B cell (primary cell): ENCODE data around the gene INKA1. TPM values are rescaled to one million over a fixed set of nuclear protein-coding genes. Genes with fewer than 3 reads are reported as not detected.

Source experiments
- ATAC-seq: fragments of 200-7000 bp; cut with Tn5 transposase; one replicate; pipeline ENCODE4 v1.10.0; 2021; ENCODE audit warnings: low read depth, mild to moderate bottlenecking, moderate number of reproducible peaks, moderate library complexity
- CTCF ChIA-PET: fragments of 350-600 bp; sonication (Branson Sonifier 250); formaldehyde crosslinking; loops from one replicate; lab custom pipeline; 2021; ENCODE audit warnings: antibody characterized with exemption, inconsistent platforms; lab: Charles Lee
- POLR2A ChIA-PET: fragments of 350-600 bp; sonication (Branson Sonifier 250); formaldehyde crosslinking; loops from one replicate; lab custom pipeline; 2021; ENCODE audit warnings: antibody characterized with exemption; lab: Charles Lee
- DNase-seq: peaks from one replicate; pipeline ENCODE4 v3.0.0; 2013
- H2AFZ ChIP-seq: 2 replicates; pipeline ENCODE4 v1.6.1; 2012; ENCODE audit warnings: mild to moderate bottlenecking, low read depth, low read length; ENCODE audit not compliant: insufficient read depth, poor library complexity, severe bottlenecking
- H3K27ac ChIP-seq, 2 donors: 1 replicate in 1 of 2; 2 replicates in 1 of 2; pipeline ENCODE4 v1.5.1; 2012 to 2013; ENCODE audit warnings: low read length in 2 of 2, mild to moderate bottlenecking in 2 of 2, moderate library complexity in 1 of 2
- H3K27me3 ChIP-seq, 4 experiments: fragments of 200-600 bp in 1 of 4; sonication (generic) in 1 of 4; replicated peaks in 1 of 4; 1 replicate in 2 of 4; 2 replicates in 2 of 4; pipeline versions ENCODE4 v1.6.1 to v1.7.0; 2013 to 2016; ENCODE audit warnings: low read length in 3 of 4, mild to moderate bottlenecking in 2 of 4, mixed read lengths in 1 of 4, moderate library complexity in 1 of 4; ENCODE audit not compliant: insufficient read depth in 4 of 4, control insufficient read depth in 3 of 4; ENCODE audit errors: control extremely low read depth in 1 of 4
- H3K36me3 ChIP-seq, 2 experiments: replicated peaks in 1 of 2; 1 replicate in 1 of 2; 2 replicates in 1 of 2; pipeline versions ENCODE4 v1.6.1 to v1.7.1; 2013; ENCODE audit warnings: low read length in 1 of 2; ENCODE audit not compliant: insufficient read depth in 2 of 2, control insufficient read depth in 1 of 2; ENCODE audit errors: control extremely low read depth in 1 of 2, extremely low read depth in 1 of 2
- H3K4me1 ChIP-seq, 2 donors: fragments of 200-600 bp in 1 of 2; sonication (generic) in 1 of 2; 1 replicate in 1 of 2; 2 replicates in 1 of 2; pipeline versions ENCODE4 v1.5.1 to v1.6.1; 2013 to 2017; ENCODE audit warnings: low read length in 2 of 2; ENCODE audit not compliant: control insufficient read depth in 2 of 2, insufficient read depth in 2 of 2
- H3K4me2 ChIP-seq: replicated peaks from 2 replicates; pipeline ENCODE3; 2012; ENCODE audit warnings: mild to moderate bottlenecking, low read depth, low read length; ENCODE audit not compliant: poor library complexity, severe bottlenecking
- H3K4me3 ChIP-seq, 5 experiments: fragments of 200-600 bp in 1 of 5; sonication (generic) in 1 of 5; 1 replicate in 3 of 5; 2 replicates in 2 of 5; pipeline versions ENCODE4 v1.5.1 to v1.7.0; 2011 to 2016; ENCODE audit warnings: low read length in 4 of 5, mild to moderate bottlenecking in 4 of 5, low read depth in 2 of 5, control low read depth in 1 of 5, moderate library complexity in 1 of 5; ENCODE audit not compliant: insufficient read depth in 1 of 5; ENCODE audit errors: control extremely low read depth in 1 of 5, extremely low read depth in 1 of 5
- H3K79me2 ChIP-seq: fragments of 200-600 bp; sonication (generic); one replicate; pipeline ENCODE4 v1.6.0; 2016; ENCODE audit warnings: low read length; ENCODE audit not compliant: control insufficient read depth, insufficient read depth
- H3K9ac ChIP-seq: fragments of 200-600 bp; sonication (generic); 2 replicates; pipeline ENCODE4 v1.6.1; 2017; ENCODE audit warnings: mild to moderate bottlenecking, low read length, moderate library complexity
- H3K9me3 ChIP-seq, 3 donors: one replicate each; pipeline versions ENCODE4 v1.6.1 to v1.7.1; 2013; ENCODE audit warnings: low read length in 2 of 3; ENCODE audit not compliant: control insufficient read depth in 2 of 3, insufficient read depth in 1 of 3; ENCODE audit errors: control extremely low read depth in 1 of 3
- H4K20me1 ChIP-seq: 2 replicates; pipeline ENCODE4 v1.6.0; 2012; ENCODE audit warnings: mild to moderate bottlenecking, low read length; ENCODE audit not compliant: insufficient read depth, control insufficient read depth, poor library complexity, severe bottlenecking
- H3K27ac Mint-ChIP-seq: one replicate; pipeline ENCODE4 v1.8.0; 2021; ENCODE audit warnings: mixed read lengths
- H3K27me3 Mint-ChIP-seq: one replicate; pipeline ENCODE4 v1.8.0; 2021; ENCODE audit warnings: mixed read lengths
- H3K4me1 Mint-ChIP-seq: one replicate; pipeline ENCODE4 v1.8.0; 2021; ENCODE audit warnings: mixed read lengths
- H3K4me3 Mint-ChIP-seq: one replicate; pipeline ENCODE4 v1.8.0; 2021; ENCODE audit warnings: mixed read lengths
- H3K9me3 Mint-ChIP-seq: one replicate; pipeline ENCODE4 v1.8.0; 2022; ENCODE audit warnings: mixed read lengths; ENCODE audit not compliant: insufficient read depth
- CTCF ChIP-seq: fragments of 200-600 bp; IDR thresholded peaks from one replicate; pipeline ENCODE4 v1.8.0; 2022; ENCODE audit warnings: antibody characterized with exemption, mild to moderate bottlenecking
- EZH2 ChIP-seq: IDR thresholded peaks from 2 replicates; pipeline ENCODE4 v1.6.1; 2012; ENCODE audit warnings: borderline replicate concordance, low read depth, mild to moderate bottlenecking, moderate library complexity, low read length; ENCODE audit not compliant: insufficient read depth, poor library complexity, severe bottlenecking
- WGBS: methylation state at CpG from one replicate; pipeline ENCODE4 v1.1.5; 2013; ENCODE audit warnings: missing lambda C conversion rate; ENCODE audit not compliant: insufficient coverage; 5-methylcytosine and 5-hydroxymethylcytosine counted together
- intact Hi-C: fragments of 100-400 bp; cut with micrococcal nuclease; formaldehyde crosslinking; loops from one replicate; pipeline ENCODE4 v1.10.0; 2022
- polyA plus RNA-seq: library from polyadenylated mRNA; depleted of rRNA; stranded (reverse); fragments of >200 nt; gene quantifications from 2 replicates; pipeline ENCODE4 v1.2.3, GENCODE V29; 2012
- total RNA-seq, 2 donors: library from RNA; stranded (reverse); fragments of 120-200 nt in 1 of 2; gene quantifications; 1 replicate in 1 of 2; 2 replicates in 1 of 2; pipeline versions ENCODE4 v1.2.3 to v1.2.4, GENCODE V29; 2013 to 2022

INKA1 gene
- total and polyA plus RNA-seq, 2 donors (not counting 1 experiment from before 2014, with no cell fraction given): 24.0 to 28.2 TPM

GRCh38 chr3:49791571-49791970, 11.5 kb upstream of the INKA1 start:
- CTCF ChIA-PET: interaction anchor here (1.1 to 1.2 kb wide), 2 partner anchors 11 to 48 kb away, joined by 3 read pairs; no protein-coding TSS in a partner anchor
- Histone ChIP-seq H3K27ac (no peak overlapping the region), H3K4me2 (no peak overlapping the region), H3K4me3 (no peak overlapping the region), H2AFZ (no peak overlapping the region), H3K36me3 (no peaks in the 10 kb centered on the region), H3K4me1 (peaks cover 7 to 18% of the 10 kb centered on the region in 2 donors), H4K20me1 (no peaks in the 10 kb centered on the region), H3K79me2 (peaks cover 7% of the 10 kb centered on the region), H3K9ac (no peak overlapping the region), H3K27me3 (no peaks in the 10 kb centered on the region), H3K9me3 (no peaks in the 10 kb centered on the region)
- ATAC-seq (no peak), DNase-seq (no peak)
- peaks cover 11% of the 10 kb centered on the region for H3K4me1 Mint-ChIP-seq
- no peaks in the 10 kb centered on the region for H3K27me3 Mint-ChIP-seq
- intact Hi-C loops: no loop called here
- H3K9me3 Mint-ChIP-seq: no peaks in the 10 kb centered on the region
- 100% methylated on average over 4 of the region's 4 CpGs for WGBS
- POLR2A ChIA-PET: interaction anchor here (0.6 kb wide), 1 partner anchor 1605 kb away, joined by 3 read pairs; no protein-coding TSS in a partner anchor
- no peak for TF ChIP-seq EZH2
- no peak for TF ChIP-seq CTCF
- no peak overlapping the region for H3K4me3 Mint-ChIP-seq
- H3K27ac Mint-ChIP-seq: no peak overlapping the region

GRCh38 chr3:49792371-49793150, 10.5 kb upstream of the INKA1 start:
- Mint-ChIP-seq H3K4me3 (no peak overlapping the region), H3K9me3 (no peaks in the 10 kb centered on the region), H3K27ac (no peak overlapping the region), H3K4me1 (peaks cover 5% of the 10 kb centered on the region), H3K27me3 (no peaks in the 10 kb centered on the region)
- CTCF ChIA-PET: interaction anchor here (1.1 to 1.2 kb wide), 2 partner anchors 10 to 47 kb away, joined by 3 read pairs; no protein-coding TSS in a partner anchor
- Histone ChIP-seq H3K27ac (no peak overlapping the region), H3K4me2 (no peak overlapping the region), H3K4me1 (peaks cover 0 to 8% of the 10 kb centered on the region in 2 donors), H3K9ac (no peak overlapping the region), H3K9me3 (no peaks in the 10 kb centered on the region), H3K36me3 (no peaks in the 10 kb centered on the region), H3K4me3 (no peak overlapping the region), H3K27me3 (no peaks in the 10 kb centered on the region), H4K20me1 (no peaks in the 10 kb centered on the region), H3K79me2 (no peaks in the 10 kb centered on the region), H2AFZ (no peak overlapping the region)
- ATAC-seq (no peak), DNase-seq (no peak)
- POLR2A ChIA-PET: no interaction called here
- 91% methylated on average over 10 of the region's 10 CpGs for WGBS
- intact Hi-C loops: no loop called here
- TF ChIP-seq EZH2 (no peak), CTCF (no peak)
